ENCODE results near the gene LMNTD2.

The LMNTD2 gene

GRCh38 chr11:559020-559620 lies 1.4 kb downstream of the LMNTD2 start:
- H3K27me3 ChIP-seq (ENCODE audit: control insufficient read depth, insufficient read depth, low read length, poor library complexity, severe bottlenecking) = peaks cover 72% of the 10 kb centered on the region
- no peak overlapping the region for H3K27ac ChIP-seq (ENCODE audit: insufficient read depth, low read depth, low read length, poor library complexity, severe bottlenecking)
- H3K36me3 ChIP-seq (ENCODE audit: control insufficient read depth, insufficient read depth, low read length) = no peaks in the 10 kb centered on the region
- H3K4me1 ChIP-seq (ENCODE audit: control insufficient read depth, insufficient read depth, low read length) = peaks cover 18% of the 10 kb centered on the region
- WGBS, 2 experiments = 88 to 89% methylated on average over 15 of the region's 15 CpGs
- no peak overlapping the region for H3K4me3 ChIP-seq (ENCODE audit: insufficient read depth, low read depth, low read length)
- no peaks in the 10 kb centered on the region for H3K9me3 ChIP-seq (ENCODE audit: control insufficient read depth, low read length)

- no peak overlapping the region for H3K27ac ChIP-seq (ENCODE audit: insufficient read depth, low read depth, low read length, poor library complexity, severe bottlenecking)
- peaks cover 19% of the 10 kb centered on the region for H3K4me1 ChIP-seq (ENCODE audit: control insufficient read depth, insufficient read depth, low read length)
- no peaks in the 10 kb centered on the region for H3K9me3 ChIP-seq (ENCODE audit: control insufficient read depth, low read length)
- H3K27me3 ChIP-seq (ENCODE audit: control insufficient read depth, insufficient read depth, low read length, poor library complexity, severe bottlenecking) = peaks cover 74% of the 10 kb centered on the region
- no peaks in the 10 kb centered on the region for H3K36me3 ChIP-seq (ENCODE audit: control insufficient read depth, insufficient read depth, low read length)
- no peak overlapping the region for H3K4me3 ChIP-seq (ENCODE audit: insufficient read depth, low read depth, low read length)
- 92 to 94% methylated on average over 20 of the region's 20 CpGs for WGBS, 2 experiments
Observed at GRCh38 chr11:558503-558902, 2.0 kb downstream of the LMNTD2 start.

GRCh38 chr11:557328-558132 lies 3.0 kb downstream of the LMNTD2 start:
- peaks cover 74% of the 10 kb centered on the region for H3K27me3 ChIP-seq (ENCODE audit: control insufficient read depth, insufficient read depth, low read length, poor library complexity, severe bottlenecking)
- H3K27ac ChIP-seq (ENCODE audit: insufficient read depth, low read depth, low read length, poor library complexity, severe bottlenecking) = no peak overlapping the region
- WGBS, 2 experiments = 86 to 87% methylated on average over 24 of the region's 24 CpGs
- no peaks in the 10 kb centered on the region for H3K36me3 ChIP-seq (ENCODE audit: control insufficient read depth, insufficient read depth, low read length)
- H3K4me1 ChIP-seq (ENCODE audit: control insufficient read depth, insufficient read depth, low read length) = peaks cover 19% of the 10 kb centered on the region
- H3K9me3 ChIP-seq (ENCODE audit: control insufficient read depth, low read length) = no peaks in the 10 kb centered on the region
- no peak overlapping the region for H3K4me3 ChIP-seq (ENCODE audit: insufficient read depth, low read depth, low read length)

- H3K4me1 ChIP-seq (ENCODE audit: control insufficient read depth, insufficient read depth, low read length) = peaks cover 19% of the 10 kb centered on the region
- no peaks in the 10 kb centered on the region for H3K36me3 ChIP-seq (ENCODE audit: control insufficient read depth, insufficient read depth, low read length)
- peak overlapping the region; percentile 47 for H3K4me3 ChIP-seq (ENCODE audit: insufficient read depth, low read depth, low read length)
- H3K27ac ChIP-seq (ENCODE audit: insufficient read depth, low read depth, low read length, poor library complexity, severe bottlenecking) = no peak overlapping the region
- no peaks in the 10 kb centered on the region for H3K9me3 ChIP-seq (ENCODE audit: control insufficient read depth, low read length)
- 76 to 77% methylated on average over 22 of the region's 22 CpGs for WGBS, 2 experiments
- peaks cover 69% of the 10 kb centered on the region for H3K27me3 ChIP-seq (ENCODE audit: control insufficient read depth, insufficient read depth, low read length, poor library complexity, severe bottlenecking)
Observed at GRCh38 chr11:556662-557256, 3.8 kb downstream of the LMNTD2 start.

- H3K9me3 ChIP-seq (ENCODE audit: control insufficient read depth, low read length) = no peaks in the 10 kb centered on the region
- no peak overlapping the region for H3K27ac ChIP-seq (ENCODE audit: insufficient read depth, low read depth, low read length, poor library complexity, severe bottlenecking)
- peaks cover 15% of the 10 kb centered on the region for H3K4me1 ChIP-seq (ENCODE audit: control insufficient read depth, insufficient read depth, low read length)
- WGBS, 2 experiments = 5% methylated on average over 104 of the region's 104 CpGs
- H3K36me3 ChIP-seq (ENCODE audit: control insufficient read depth, insufficient read depth, low read length) = no peaks in the 10 kb centered on the region
- peak overlapping the region; percentile 47 for H3K4me3 ChIP-seq (ENCODE audit: insufficient read depth, low read depth, low read length)
- peaks cover 61% of the 10 kb centered on the region for H3K27me3 ChIP-seq (ENCODE audit: control insufficient read depth, insufficient read depth, low read length, poor library complexity, severe bottlenecking)
Observed at GRCh38 chr11:555780-556661, 4.5 kb downstream of the LMNTD2 start.

- peaks cover 15% of the 10 kb centered on the region for H3K4me1 ChIP-seq (ENCODE audit: control insufficient read depth, insufficient read depth, low read length)
- WGBS, 2 experiments = 1% methylated on average over 57 of the region's 57 CpGs
- H3K36me3 ChIP-seq (ENCODE audit: control insufficient read depth, insufficient read depth, low read length) = no peaks in the 10 kb centered on the region
- H3K4me3 ChIP-seq (ENCODE audit: insufficient read depth, low read depth, low read length) = peak overlapping the region; percentile 47
- peaks cover 61% of the 10 kb centered on the region for H3K27me3 ChIP-seq (ENCODE audit: control insufficient read depth, insufficient read depth, low read length, poor library complexity, severe bottlenecking)
- H3K9me3 ChIP-seq (ENCODE audit: control insufficient read depth, low read length) = no peaks in the 10 kb centered on the region
- no peak overlapping the region for H3K27ac ChIP-seq (ENCODE audit: insufficient read depth, low read depth, low read length, poor library complexity, severe bottlenecking)
Observed at GRCh38 chr11:555227-555779, 5.2 kb downstream of the LMNTD2 start.

- 14% methylated on average over 47 to 49 of the region's 60 CpGs for WGBS, 2 experiments
- Histone ChIP-seq H3K27ac (ENCODE audit: insufficient read depth, low read depth, low read length, poor library complexity, severe bottlenecking) (no peak overlapping the region), H3K36me3 (ENCODE audit: control insufficient read depth, insufficient read depth, low read length) (no peaks in the 10 kb centered on the region), H3K9me3 (ENCODE audit: control insufficient read depth, low read length) (no peaks in the 10 kb centered on the region), H3K27me3 (ENCODE audit: control insufficient read depth, insufficient read depth, low read length, poor library complexity, severe bottlenecking) (peaks cover 55% of the 10 kb centered on the region), H3K4me3 (ENCODE audit: insufficient read depth, low read depth, low read length) (peak overlapping the region; percentile 34), H3K4me1 (ENCODE audit: control insufficient read depth, insufficient read depth, low read length) (peaks cover 10% of the 10 kb centered on the region)
Observed at GRCh38 chr11:554428-555226, 5.9 kb downstream of the LMNTD2 start.

GRCh38 chr11:553988-554340 lies 6.6 kb downstream of the LMNTD2 start:
- Histone ChIP-seq H3K4me1 (ENCODE audit: control insufficient read depth, insufficient read depth, low read length) (peaks cover 4% of the 10 kb centered on the region), H3K4me3 (ENCODE audit: insufficient read depth, low read depth, low read length) (no peak overlapping the region), H3K9me3 (ENCODE audit: control insufficient read depth, low read length) (no peaks in the 10 kb centered on the region), H3K27ac (ENCODE audit: insufficient read depth, low read depth, low read length, poor library complexity, severe bottlenecking) (no peak overlapping the region), H3K27me3 (ENCODE audit: control insufficient read depth, insufficient read depth, low read length, poor library complexity, severe bottlenecking) (peaks cover 49% of the 10 kb centered on the region), H3K36me3 (ENCODE audit: control insufficient read depth, insufficient read depth, low read length) (no peaks in the 10 kb centered on the region)
- 79 to 86% methylated on average over 11 of the region's 11 CpGs for WGBS, 2 experiments
